ENCODE results near the gene TRMO. TPM values are rescaled to one million over a fixed set of nuclear protein-coding genes. Genes with fewer than 3 reads are reported as not detected.
A peak's percentile ranks its signal among the peaks of the same experiment; 100 is the strongest.

TRMO gene
- total RNA-seq, 1 donor from 2014 or later = 13.4 TPM

DNA sequence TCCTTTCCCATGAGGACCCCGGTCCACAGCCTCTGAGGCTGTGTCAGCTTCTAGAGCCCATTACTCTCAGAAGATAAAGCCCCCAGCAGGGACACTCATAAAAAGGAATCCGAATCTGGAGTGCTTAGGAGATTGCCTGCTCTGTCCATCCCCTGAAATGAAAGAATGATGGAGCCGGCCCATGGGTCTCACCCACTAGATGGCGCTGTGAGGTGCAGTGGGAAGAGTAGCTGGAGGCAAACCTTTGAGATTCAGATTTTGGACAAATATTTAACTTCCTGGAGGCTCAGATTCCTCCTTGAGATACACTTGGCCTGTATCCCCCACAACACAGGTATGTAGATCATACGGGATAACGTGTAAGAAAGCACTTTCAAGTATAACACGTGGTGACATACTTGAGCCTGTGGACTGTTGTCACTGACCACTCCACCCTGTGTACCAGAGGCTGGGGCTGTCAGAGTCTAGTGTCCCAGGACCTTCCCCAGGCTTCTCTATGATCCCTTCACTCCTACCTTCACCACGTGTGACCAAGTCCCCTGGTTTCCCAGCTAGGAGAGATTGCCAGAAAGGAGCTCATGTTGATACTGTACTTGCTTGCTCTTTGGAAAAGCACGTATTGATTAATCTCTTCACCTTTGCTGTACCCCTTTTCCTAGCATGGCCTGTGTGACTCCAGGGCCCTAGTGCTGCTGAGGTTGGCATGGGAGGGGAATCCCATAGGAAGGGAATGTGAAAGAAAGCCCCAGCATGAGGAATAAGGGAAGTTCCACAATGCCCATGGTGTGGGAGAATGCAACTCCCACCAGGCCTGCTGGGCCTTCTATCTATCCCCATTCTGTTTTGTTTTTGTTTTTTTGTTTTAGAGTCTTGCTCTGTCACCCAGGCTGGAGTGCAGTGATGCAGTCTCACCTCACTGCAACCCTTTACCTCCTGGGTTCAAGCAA is 32.1 kb downstream of the TRMO start:
- Mint-ChIP-seq H3K9me3 (no peaks in the 10 kb centered on the region), H3K27me3 (ENCODE audit: low read depth) (peaks cover 9% of the 10 kb centered on the region), H3K4me1 (ENCODE audit: low read depth) (peaks cover 3% of the 10 kb centered on the region), H3K36me3 (ENCODE audit: low read depth) (no peaks in the 10 kb centered on the region), H3K27ac (no peak overlapping the region), H3K4me3 (ENCODE audit: low read depth) (no peak overlapping the region)
- intact Hi-C loops (cut with micrococcal nuclease) = no loop called here
- peak; percentile 48 for DNase-seq (ENCODE audit: low spot score)

- Mint-ChIP-seq H3K4me3 (ENCODE audit: low read depth) (no peak overlapping the region), H3K4me1 (ENCODE audit: low read depth) (no peaks in the 10 kb centered on the region), H3K36me3 (ENCODE audit: low read depth) (no peaks in the 10 kb centered on the region), H3K9me3 (no peaks in the 10 kb centered on the region), H3K27me3 (ENCODE audit: low read depth) (peaks cover 31% of the 10 kb centered on the region), H3K27ac (no peak overlapping the region)
- no peak for DNase-seq (ENCODE audit: low spot score)
- intact Hi-C loops (cut with micrococcal nuclease) = no loop called here
Measured at GRCh38 chr9:97880336-97880735, 42.0 kb downstream of the TRMO start.

DNA sequence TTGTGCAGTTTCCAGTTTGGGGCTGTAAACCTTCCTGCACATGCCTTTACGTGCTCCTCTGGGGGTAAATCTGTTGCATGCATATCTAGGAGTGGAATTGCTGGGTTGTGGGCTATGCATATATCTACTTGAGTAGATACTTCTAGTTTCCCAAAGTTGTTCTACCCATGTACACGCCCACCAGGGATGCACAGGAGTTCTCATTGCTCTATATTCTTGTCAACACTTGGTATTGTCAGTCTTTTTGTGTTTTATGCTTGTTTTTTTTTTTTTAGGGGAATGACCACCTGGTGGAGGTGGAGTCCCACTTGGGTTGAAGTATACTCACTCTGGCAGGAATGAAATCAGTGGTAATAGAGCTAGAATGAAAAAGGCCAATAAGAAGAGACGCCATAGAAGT is 46.2 kb downstream of the TRMO start:
- peaks cover 17% of the 10 kb centered on the region for H3K27me3 Mint-ChIP-seq (ENCODE audit: low read depth)
- no peaks in the 10 kb centered on the region for H3K36me3 Mint-ChIP-seq (ENCODE audit: low read depth)

DNA sequence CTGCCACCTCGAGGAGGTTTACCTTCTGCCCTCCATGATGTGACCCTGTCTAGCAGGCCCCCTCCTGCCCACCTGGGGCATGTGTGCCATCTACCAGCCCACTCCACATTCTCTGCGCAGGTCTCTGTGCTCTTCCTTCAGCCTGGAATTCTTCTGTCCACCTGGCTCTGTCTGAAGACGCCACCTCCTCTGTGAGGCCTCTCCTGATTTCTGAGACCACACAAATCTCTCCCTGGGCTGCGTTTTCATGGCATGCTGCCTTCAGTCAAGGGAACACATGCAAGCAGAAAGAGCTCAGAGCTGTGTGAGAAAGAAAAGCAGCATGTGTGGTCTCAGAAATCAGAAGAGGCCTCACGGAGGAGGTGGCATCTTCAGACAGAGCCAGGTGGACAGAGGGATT is 47.2 kb downstream of the TRMO start:
- Mint-ChIP-seq H3K9me3 (no peaks in the 10 kb centered on the region), H3K27ac (no peak overlapping the region), H3K4me1 (ENCODE audit: low read depth) (no peaks in the 10 kb centered on the region), H3K4me3 (ENCODE audit: low read depth) (no peak overlapping the region), H3K27me3 (ENCODE audit: low read depth) (peaks cover 18% of the 10 kb centered on the region), H3K36me3 (ENCODE audit: low read depth) (no peaks in the 10 kb centered on the region)
- intact Hi-C loops (cut with micrococcal nuclease) = no loop called here
- no peak for DNase-seq (ENCODE audit: low spot score)

More for the DNA sequence above, 46.2 kb downstream of the TRMO start:
- no peak overlapping the region for H3K4me3 Mint-ChIP-seq (ENCODE audit: low read depth)
- H3K4me1 Mint-ChIP-seq (ENCODE audit: low read depth) = no peaks in the 10 kb centered on the region
- no peak for DNase-seq (ENCODE audit: low spot score)
- intact Hi-C loops (cut with micrococcal nuclease) = no loop called here
- no peaks in the 10 kb centered on the region for H3K9me3 Mint-ChIP-seq
- H3K27ac Mint-ChIP-seq = no peak overlapping the region

DNA sequence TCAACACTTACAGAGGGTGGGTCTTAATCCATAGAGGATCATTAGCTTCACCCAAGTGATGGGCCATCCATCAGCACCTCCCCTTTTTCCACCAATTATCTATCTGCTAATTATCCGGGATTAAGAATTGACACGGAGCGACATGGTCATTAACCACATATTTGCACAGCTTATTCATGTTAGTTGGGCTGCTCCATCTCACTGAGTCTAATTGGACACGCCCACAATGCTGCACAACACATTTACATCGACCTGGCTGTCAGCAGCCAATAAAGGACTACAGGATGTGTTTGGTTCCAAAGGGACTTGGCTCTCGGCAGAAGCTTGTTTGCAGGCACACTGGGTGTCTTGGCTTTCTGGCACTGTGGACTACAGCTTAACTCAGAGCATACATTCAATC is 47.7 kb downstream of the TRMO start:
- no peak for DNase-seq (ENCODE audit: low spot score)
- H3K9me3 Mint-ChIP-seq = no peaks in the 10 kb centered on the region
- no peaks in the 10 kb centered on the region for H3K36me3 Mint-ChIP-seq (ENCODE audit: low read depth)
- H3K4me1 Mint-ChIP-seq (ENCODE audit: low read depth) = no peaks in the 10 kb centered on the region
- peaks cover 18% of the 10 kb centered on the region for H3K27me3 Mint-ChIP-seq (ENCODE audit: low read depth)
- intact Hi-C loops (cut with micrococcal nuclease) = no loop called here
- no peak overlapping the region for H3K27ac Mint-ChIP-seq
- no peak overlapping the region for H3K4me3 Mint-ChIP-seq (ENCODE audit: low read depth)

DNA sequence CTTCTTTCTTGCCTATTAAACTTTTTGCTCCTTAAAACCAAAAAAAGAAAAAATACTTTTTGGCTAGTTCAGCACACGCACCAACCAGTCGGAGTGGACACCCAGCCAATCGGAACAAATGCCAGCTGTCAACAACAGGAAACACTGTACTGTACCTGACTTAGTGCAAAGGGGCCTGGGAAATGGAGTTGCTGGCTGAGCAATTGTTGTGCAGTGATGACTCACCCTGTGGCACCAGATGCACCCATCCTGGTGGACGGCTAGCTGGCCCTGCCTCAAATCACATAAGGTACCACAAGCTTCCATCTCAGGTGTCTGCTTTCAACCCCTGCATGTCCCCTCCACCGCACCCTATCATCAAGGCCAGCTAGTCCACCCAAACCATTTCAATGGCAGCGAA is 48.4 kb downstream of the TRMO start:
- no peak overlapping the region for H3K27ac Mint-ChIP-seq
- DNase-seq (ENCODE audit: low spot score) = no peak
- no peaks in the 10 kb centered on the region for H3K36me3 Mint-ChIP-seq (ENCODE audit: low read depth)
- H3K4me3 Mint-ChIP-seq (ENCODE audit: low read depth) = no peak overlapping the region
- peaks cover 23% of the 10 kb centered on the region for H3K27me3 Mint-ChIP-seq (ENCODE audit: low read depth)
- H3K4me1 Mint-ChIP-seq (ENCODE audit: low read depth) = no peaks in the 10 kb centered on the region
- H3K9me3 Mint-ChIP-seq = no peaks in the 10 kb centered on the region
- intact Hi-C loops (cut with micrococcal nuclease) = no loop called here

DNA sequence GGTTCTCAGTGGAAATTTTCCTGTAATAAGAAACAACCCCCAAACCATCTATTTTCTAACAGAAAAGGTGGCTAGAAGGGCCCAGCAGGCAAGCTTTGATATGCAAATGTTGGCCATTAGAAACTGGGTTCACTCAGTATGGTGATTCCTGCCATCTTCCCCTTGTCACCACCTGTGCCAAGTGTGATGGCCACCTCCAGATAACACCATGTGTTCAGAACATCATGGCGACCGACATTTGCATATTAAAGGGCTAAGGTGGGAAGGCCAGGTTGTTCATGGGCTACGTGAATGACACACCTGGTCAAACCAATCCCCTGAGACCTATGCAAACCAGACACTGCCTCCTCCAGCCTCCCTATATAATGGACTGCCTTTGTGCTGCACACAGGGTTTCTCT is 48.9 kb downstream of the TRMO start:
- no peaks in the 10 kb centered on the region for H3K9me3 Mint-ChIP-seq
- H3K27ac Mint-ChIP-seq = no peak overlapping the region
- H3K4me3 Mint-ChIP-seq (ENCODE audit: low read depth) = no peak overlapping the region
- no peak for DNase-seq (ENCODE audit: low spot score)
- H3K4me1 Mint-ChIP-seq (ENCODE audit: low read depth) = no peaks in the 10 kb centered on the region
- H3K36me3 Mint-ChIP-seq (ENCODE audit: low read depth) = no peaks in the 10 kb centered on the region
- intact Hi-C loops (cut with micrococcal nuclease) = no loop called here
- H3K27me3 Mint-ChIP-seq (ENCODE audit: low read depth) = peaks cover 23% of the 10 kb centered on the region

DNA sequence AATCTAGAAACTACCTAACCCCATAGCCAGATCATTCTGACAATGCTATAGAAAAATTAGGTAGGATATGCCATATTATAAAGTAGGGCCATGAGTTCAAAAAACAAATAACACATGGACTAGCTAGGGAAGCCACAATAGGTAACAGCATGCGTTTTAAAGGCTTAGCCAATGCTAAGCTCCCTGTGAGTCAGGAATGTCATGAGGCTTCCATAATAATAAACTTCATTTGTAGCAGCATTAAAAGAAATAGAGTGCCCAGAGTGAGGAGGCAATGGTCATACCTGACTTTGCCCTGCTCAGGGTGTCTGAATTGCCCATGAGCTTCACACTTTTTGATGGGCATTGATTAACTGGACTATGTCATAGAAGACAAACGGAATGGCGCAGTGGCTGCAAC is 53.4 kb downstream of the TRMO start:
- intact Hi-C loops (cut with micrococcal nuclease) = no loop called here
- Mint-ChIP-seq H3K27ac (no peak overlapping the region), H3K36me3 (ENCODE audit: low read depth) (no peaks in the 10 kb centered on the region), H3K27me3 (ENCODE audit: low read depth) (peaks cover 36% of the 10 kb centered on the region), H3K9me3 (peaks cover 22% of the 10 kb centered on the region), H3K4me3 (ENCODE audit: low read depth) (no peak overlapping the region), H3K4me1 (ENCODE audit: low read depth) (no peaks in the 10 kb centered on the region)
- no peak for DNase-seq (ENCODE audit: low spot score)

- peaks cover 22% of the 10 kb centered on the region for H3K9me3 Mint-ChIP-seq
- no peaks in the 10 kb centered on the region for H3K36me3 Mint-ChIP-seq (ENCODE audit: low read depth)
- no peak overlapping the region for H3K4me3 Mint-ChIP-seq (ENCODE audit: low read depth)
- no peaks in the 10 kb centered on the region for H3K4me1 Mint-ChIP-seq (ENCODE audit: low read depth)
- DNase-seq (ENCODE audit: low spot score) = no peak
- intact Hi-C loops (cut with micrococcal nuclease) = no loop called here
- no peak overlapping the region for H3K27ac Mint-ChIP-seq
- peaks cover 39% of the 10 kb centered on the region for H3K27me3 Mint-ChIP-seq (ENCODE audit: low read depth)
Measured at GRCh38 chr9:97866848-97867247, 55.5 kb downstream of the TRMO start.

DNA sequence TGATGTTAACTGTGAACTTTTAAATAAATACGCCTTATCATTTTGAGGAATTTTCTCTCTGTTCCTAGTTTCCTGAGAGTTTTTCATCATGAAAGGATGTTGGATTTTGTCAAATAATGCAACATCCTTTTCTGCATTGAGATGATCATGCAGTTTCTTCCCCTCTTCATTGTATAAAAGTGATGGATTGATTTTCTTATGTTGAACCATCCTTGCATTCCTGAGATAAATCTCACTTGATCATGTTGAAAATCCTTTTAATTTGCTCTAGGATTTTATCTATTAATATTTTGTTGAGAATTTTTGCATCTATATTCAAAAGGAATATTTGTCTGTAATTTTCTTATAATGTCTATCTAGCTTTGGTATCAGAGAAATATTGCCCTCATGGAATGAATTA is 56.0 kb downstream of the TRMO start:
- intact Hi-C loops (cut with micrococcal nuclease) = no loop called here
- H3K9me3 Mint-ChIP-seq = peaks cover 22% of the 10 kb centered on the region
- H3K27ac Mint-ChIP-seq = no peak overlapping the region
- H3K36me3 Mint-ChIP-seq (ENCODE audit: low read depth) = no peaks in the 10 kb centered on the region
- no peaks in the 10 kb centered on the region for H3K4me1 Mint-ChIP-seq (ENCODE audit: low read depth)
- H3K27me3 Mint-ChIP-seq (ENCODE audit: low read depth) = peaks cover 39% of the 10 kb centered on the region
- DNase-seq (ENCODE audit: low spot score) = no peak
- H3K4me3 Mint-ChIP-seq (ENCODE audit: low read depth) = no peak overlapping the region

DNA sequence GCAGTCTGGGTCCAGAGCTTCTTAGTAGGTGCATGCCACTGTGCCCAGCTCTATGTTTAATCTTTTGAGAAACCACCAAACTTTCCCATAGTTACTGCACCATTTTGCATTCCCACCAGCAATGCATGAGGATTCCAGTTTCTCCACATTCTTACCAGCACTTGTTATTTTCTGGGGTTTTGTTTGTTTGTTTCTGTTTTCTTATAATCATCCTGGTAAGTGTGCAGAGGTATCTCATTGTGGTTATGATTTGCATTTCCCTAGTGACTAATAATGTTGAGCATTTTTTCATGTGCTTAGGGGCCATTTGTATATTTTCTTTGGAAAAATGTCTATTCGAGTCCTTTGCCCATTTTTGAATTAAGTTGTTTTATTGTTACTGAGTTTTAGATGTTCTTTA is 57.9 kb downstream of the TRMO start:
- Mint-ChIP-seq H3K27ac (no peak overlapping the region), H3K9me3 (peaks cover 22% of the 10 kb centered on the region), H3K4me3 (ENCODE audit: low read depth) (no peak overlapping the region), H3K4me1 (ENCODE audit: low read depth) (no peaks in the 10 kb centered on the region), H3K27me3 (ENCODE audit: low read depth) (peaks cover 50% of the 10 kb centered on the region), H3K36me3 (ENCODE audit: low read depth) (no peaks in the 10 kb centered on the region)
- intact Hi-C loops (cut with micrococcal nuclease) = no loop called here
- DNase-seq (ENCODE audit: low spot score) = no peak

GRCh38 chr9:97863314-97863713 is 59.0 kb downstream of the TRMO start:
- no peak overlapping the region for H3K27ac Mint-ChIP-seq
- peaks cover 22% of the 10 kb centered on the region for H3K9me3 Mint-ChIP-seq
- no peak overlapping the region for H3K4me3 Mint-ChIP-seq (ENCODE audit: low read depth)
- no peaks in the 10 kb centered on the region for H3K36me3 Mint-ChIP-seq (ENCODE audit: low read depth)
- peaks cover 56% of the 10 kb centered on the region for H3K27me3 Mint-ChIP-seq (ENCODE audit: low read depth)
- DNase-seq (ENCODE audit: low spot score) = no peak
- peaks cover under 1% of the 10 kb centered on the region for H3K4me1 Mint-ChIP-seq (ENCODE audit: low read depth)
- intact Hi-C loops (cut with micrococcal nuclease) = no loop called here

DNA sequence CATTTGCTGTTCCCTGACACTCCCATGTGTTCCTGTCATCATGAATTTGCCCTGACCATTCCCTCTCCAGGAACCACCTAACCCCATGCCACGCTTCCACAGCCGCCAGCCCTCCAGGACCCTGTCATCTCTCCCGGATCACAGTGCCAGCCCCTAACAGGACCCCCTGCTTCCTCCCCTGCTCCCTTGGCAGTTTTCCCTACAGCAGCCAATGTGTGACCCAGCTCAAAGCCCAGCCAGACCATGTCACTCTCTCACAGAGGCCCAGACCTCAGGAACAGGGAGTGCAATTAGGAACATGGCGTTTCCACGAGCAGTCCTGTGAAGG is 61.2 kb downstream of the TRMO start:
- no peak for DNase-seq (ENCODE audit: low spot score)
- Mint-ChIP-seq H3K36me3 (ENCODE audit: low read depth) (no peaks in the 10 kb centered on the region), H3K9me3 (peaks cover 11% of the 10 kb centered on the region), H3K4me1 (ENCODE audit: low read depth) (peaks cover 9% of the 10 kb centered on the region), H3K4me3 (ENCODE audit: low read depth) (no peak overlapping the region), H3K27ac (no peak overlapping the region), H3K27me3 (ENCODE audit: low read depth) (peaks cover 71% of the 10 kb centered on the region)
- intact Hi-C loops (cut with micrococcal nuclease) = no loop called here
